Erythroblast (primary cell): ENCODE measurements around the gene RSPRY1.

Experiments used
- GATA1 ChIP-seq: IDR thresholded peaks from 2 replicates; pipeline ENCODE4 v1.6.1; 2011; ENCODE audit warnings: low read depth, mild to moderate bottlenecking, control low read depth, low read length, moderate library complexity
- POLR2A ChIP-seq: IDR thresholded peaks from 2 replicates; pipeline ENCODE4 v1.6.1; 2011; ENCODE audit warnings: mild to moderate bottlenecking, low read length

DNA sequence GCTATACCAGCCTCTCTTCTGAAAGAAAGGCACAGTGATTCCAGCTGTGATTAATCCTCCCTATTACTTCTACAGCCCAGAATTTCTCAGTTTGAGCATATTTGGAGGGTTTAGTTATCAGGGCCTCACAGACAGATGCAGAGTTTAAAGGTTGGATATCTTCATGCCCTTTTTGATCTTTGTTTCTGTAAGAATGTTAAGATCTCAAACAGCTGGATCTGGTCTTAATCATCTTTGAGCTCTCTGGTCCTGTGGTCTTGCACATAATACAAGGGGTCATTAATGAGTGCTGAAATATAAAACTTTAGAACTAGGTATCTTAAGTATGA lies 49.9 kb downstream of the RSPRY1 start:
- TF ChIP-seq POLR2A = no peak
- no peak for TF ChIP-seq GATA1
